Measurements from ENCODE around the gene FZD10.

The FZD10 gene

GRCh38 chr12:130155416-130156073 is 6.7 kb upstream of the FZD10 start:
- no peak for DNase-seq

- DNase-seq: no peak
Observed at GRCh38 chr12:130156652-130157275, 5.5 kb upstream of the FZD10 start.

- DNase-seq: no peak
Observed at GRCh38 chr12:130157998-130158753, 4.1 kb upstream of the FZD10 start.

- no peak for DNase-seq
Observed at GRCh38 chr12:130158754-130159059, 3.6 kb upstream of the FZD10 start.

GRCh38 chr12:130160306-130160705 is 2.0 kb upstream of the FZD10 start:
- DNase-seq: no peak

- DNase-seq: no peak
Observed at GRCh38 chr12:130160711-130161231, 1.5 kb upstream of the FZD10 start.

GRCh38 chr12:130161261-130162243 is 712 bp upstream of the FZD10 start:
- no peak for DNase-seq

- DNase-seq: no peak
Observed at GRCh38 chr12:130162745-130163460, 639 bp downstream of the FZD10 start.

- no peak for DNase-seq
Observed at GRCh38 chr12:130163461-130164215, 1.4 kb downstream of the FZD10 start.

GRCh38 chr12:130164216-130164542 is 1.9 kb downstream of the FZD10 start:
- no peak for DNase-seq

GRCh38 chr12:130164936-130165335 is 2.7 kb downstream of the FZD10 start:
- no peak for DNase-seq

GRCh38 chr12:130166306-130166705 is 4.0 kb downstream of the FZD10 start:
- DNase-seq: no peak

GRCh38 chr12:130167537-130167936 is 5.3 kb downstream of the FZD10 start:
- no peak for DNase-seq

- DNase-seq: no peak
Observed at GRCh38 chr12:130169256-130169655, 7.0 kb downstream of the FZD10 start.

- DNase-seq: no peak
Observed at GRCh38 chr12:130169924-130170323, 7.7 kb downstream of the FZD10 start.

- no peak for DNase-seq
Observed at GRCh38 chr12:130170611-130171010, 8.3 kb downstream of the FZD10 start.

- DNase-seq: no peak
Observed at GRCh38 chr12:130177635-130178242, 15.5 kb downstream of the FZD10 start.

- DNase-seq: no peak
Observed at GRCh38 chr12:130178282-130178681, 16.0 kb downstream of the FZD10 start.

GRCh38 chr12:130179191-130179590 is 16.9 kb downstream of the FZD10 start:
- DNase-seq: no peak

- no peak for DNase-seq
Observed at GRCh38 chr12:130179621-130180020, 17.4 kb downstream of the FZD10 start.

- DNase-seq: no peak
Observed at GRCh38 chr12:130181211-130181610, 18.9 kb downstream of the FZD10 start.

Measured in NCI-H1694 treated with DMSO at 0.1 percent for 48 hours (cell line).